Activated effector memory CD4-positive, alpha-beta T cell treated with anti-CD3 and anti-CD28 coated beads, Interleukin-2, amount 50 U/mL, for 16 hours (primary cell): ENCODE measurements around the gene THAP4.

Experiments used
- DNase-seq: peaks from one replicate; pipeline ENCODE4 v3.0.0-alpha.2; 2020

The THAP4 gene

DNA sequence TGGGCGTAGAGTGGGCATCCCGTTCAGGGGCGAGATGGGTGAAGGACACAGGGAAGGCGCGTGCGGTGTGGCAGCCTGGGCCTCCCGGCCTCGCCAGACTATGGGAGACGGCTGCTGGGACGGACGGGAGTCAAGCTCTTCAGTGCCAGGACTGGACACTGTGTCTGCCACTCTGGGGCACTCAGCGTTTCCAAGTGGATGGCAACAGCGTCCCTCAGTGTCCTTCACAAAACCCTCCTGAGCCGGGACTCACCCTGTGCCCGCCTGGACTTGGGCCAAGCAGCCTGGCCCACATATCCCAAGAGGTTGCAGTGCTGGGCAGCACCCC is 94.7 kb downstream of the THAP4 start:
- no peak for DNase-seq

GRCh38 chr2:241541564-241542277 is 95.2 kb downstream of the THAP4 start:
- no peak for DNase-seq

DNA sequence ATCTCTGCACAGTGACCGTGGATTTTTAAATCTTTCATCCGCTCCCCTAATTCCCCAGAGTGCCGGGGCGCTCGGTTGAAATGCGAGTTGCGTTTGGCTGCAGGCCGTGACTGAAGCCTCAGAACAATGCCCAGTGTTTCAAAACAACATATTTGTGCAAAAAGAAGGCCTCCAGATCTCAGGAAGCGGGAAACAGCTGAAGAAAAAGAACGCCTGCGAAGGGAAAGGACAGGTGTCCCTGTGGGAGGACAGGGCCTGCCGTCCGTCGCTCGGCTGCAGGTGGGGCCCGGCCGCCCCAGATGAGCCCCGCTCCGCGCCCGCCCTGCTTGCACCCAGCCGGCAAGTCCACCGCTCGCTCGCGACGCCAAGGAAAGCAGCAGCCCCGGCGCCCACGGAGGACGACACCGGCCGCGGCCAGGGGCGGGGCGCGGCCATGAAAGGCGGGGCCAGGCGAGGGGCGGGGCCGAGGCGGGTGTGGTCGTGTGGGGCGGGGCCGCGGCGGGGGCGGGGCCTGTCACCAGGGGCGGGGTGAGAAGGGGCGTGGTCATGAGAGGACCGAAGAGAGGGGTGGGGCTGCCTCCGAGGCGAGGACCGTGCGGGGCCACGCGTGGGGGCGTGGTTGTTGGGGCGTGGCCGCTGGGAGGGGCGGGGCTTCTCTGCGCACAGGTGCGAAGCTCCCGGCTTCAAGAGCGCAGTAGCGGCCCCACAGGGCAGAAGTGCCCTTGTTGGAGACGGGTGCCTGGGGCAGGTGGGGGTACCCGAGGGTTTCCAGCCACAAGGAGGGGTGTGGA is 96.0 kb downstream of the THAP4 start:
- peak; percentile 85 for DNase-seq

DNA sequence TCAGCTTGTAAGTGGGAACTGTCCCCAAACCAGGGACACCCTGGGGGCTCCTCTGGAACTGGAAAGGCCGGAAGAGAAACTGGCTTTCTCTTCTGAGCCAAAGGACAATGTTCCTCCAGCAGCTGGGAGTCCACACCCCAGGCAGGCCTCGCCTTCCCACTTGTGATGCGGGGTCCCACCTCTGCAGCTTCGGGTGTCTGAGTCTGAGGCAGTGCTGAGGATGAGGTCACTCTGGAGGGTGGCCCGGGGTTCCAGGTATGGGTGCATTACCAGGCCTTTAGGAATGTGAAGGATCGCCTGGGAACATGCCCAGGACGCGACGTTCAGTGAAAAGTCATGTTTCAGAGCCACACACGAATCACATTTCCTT is 96.6 kb downstream of the THAP4 start:
- DNase-seq: no peak

DNA sequence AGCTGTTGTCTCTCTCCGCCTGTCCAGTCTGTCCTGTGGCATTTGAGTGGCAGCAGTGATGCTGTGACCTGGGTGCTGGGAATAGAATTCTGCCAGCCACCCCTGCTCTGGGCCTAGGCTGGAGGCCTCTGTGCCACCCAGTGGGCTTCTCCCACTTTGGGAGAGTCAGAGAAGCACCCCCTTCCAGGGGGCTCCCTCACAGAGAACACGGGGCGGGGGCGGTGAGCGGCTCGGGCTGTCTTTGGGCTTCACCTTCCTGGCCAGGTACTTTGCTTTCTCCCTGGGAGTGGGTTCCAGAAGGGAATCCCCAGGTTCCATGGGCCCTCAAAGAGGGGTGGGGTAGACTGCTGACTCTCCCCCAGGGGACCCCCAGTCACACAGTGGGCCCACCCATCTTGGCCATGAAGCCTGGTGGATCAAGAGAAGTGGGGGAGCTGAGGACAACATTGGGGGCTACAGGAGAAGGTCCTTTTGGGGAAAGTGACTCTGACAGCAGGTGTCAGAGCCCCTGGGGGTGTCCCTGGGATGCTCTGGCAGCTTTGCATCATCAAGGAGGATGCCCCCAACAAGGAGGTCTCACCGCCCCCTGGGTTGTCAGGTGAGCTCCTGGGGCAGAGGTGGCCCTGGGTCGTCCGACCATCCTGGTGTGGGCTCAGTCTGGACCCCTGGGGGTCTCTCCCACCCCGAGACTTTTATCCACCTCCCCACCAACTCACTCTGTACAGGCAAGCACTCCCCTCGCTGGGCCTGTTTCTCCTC is 97.2 kb downstream of the THAP4 start:
- no peak for DNase-seq

GRCh38 chr2:241538838-241539615 is 97.9 kb downstream of the THAP4 start:
- no peak for DNase-seq

GRCh38 chr2:241535871-241536655 is 100.9 kb downstream of the THAP4 start:
- no peak for DNase-seq

DNA sequence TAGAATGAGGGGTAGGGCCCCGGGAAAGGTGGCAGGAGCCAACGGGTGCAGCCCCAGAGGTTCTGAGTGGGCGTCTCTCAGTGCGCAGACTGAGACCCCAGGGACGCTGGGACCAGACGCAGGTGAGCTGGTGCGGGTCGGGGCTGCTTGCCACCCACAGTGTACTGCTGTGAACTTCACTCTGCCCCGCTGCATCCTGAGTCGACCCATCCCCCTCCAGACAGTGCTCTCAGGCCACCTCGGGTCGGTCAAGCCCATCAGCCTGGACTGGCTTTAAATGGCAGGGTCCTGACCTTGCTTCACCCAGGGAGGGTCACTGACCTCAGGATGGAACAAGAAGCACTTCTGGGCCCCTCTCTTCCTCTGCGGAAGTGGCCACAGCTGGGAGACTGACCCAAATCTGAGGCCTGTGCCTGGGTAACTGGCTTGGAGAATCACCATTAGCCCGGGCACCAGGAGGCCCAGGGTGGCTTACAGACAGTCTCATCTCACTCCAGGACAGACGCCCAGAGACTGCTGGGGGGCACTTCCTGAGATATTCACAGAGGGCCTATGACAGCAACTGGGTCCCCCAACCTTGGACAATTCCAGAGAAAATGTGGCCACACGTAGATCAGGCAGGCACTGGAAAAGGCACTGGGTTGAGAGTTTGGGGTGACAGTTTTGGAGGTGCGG is 102.1 kb downstream of the THAP4 start:
- DNase-seq: no peak
